T-helper 1 cell treated with Interleukin-12 subunit alpha and Interleukin-12 subunit beta and Interleukin-4 antibody, amounts not matched to agents 30 μg/mL and 1 μg/mL, for 36 hours (primary cell): ENCODE results near the gene PRODH.
"Not testable (repeated sequence)": the region's sequence is repeated elsewhere in the genome, so short reads cannot be mapped to it uniquely, and the experiment has no call there.

ENCODE experiments used
- H3K27ac Mint-ChIP-seq: one replicate; pipeline ENCODE4 v1.8.0; 2021; ENCODE audit warnings: mild to moderate bottlenecking, mixed read lengths
- H3K27me3 Mint-ChIP-seq: one replicate; pipeline ENCODE4 v1.8.0; 2021; ENCODE audit warnings: low read depth, mixed read lengths
- H3K36me3 Mint-ChIP-seq: one replicate; pipeline ENCODE4 v1.8.0; 2021; ENCODE audit warnings: low read depth, mixed read lengths
- H3K4me1 Mint-ChIP-seq: one replicate; pipeline ENCODE4 v1.8.0; 2021; ENCODE audit warnings: low read depth, mixed read lengths
- H3K4me3 Mint-ChIP-seq: one replicate; pipeline ENCODE4 v1.8.0; 2021; ENCODE audit warnings: mild to moderate bottlenecking, moderate library complexity, mixed read lengths
- H3K9me3 Mint-ChIP-seq: one replicate; pipeline ENCODE4 v1.8.0; 2021; ENCODE audit warnings: mixed read lengths

The PRODH gene

DNA sequence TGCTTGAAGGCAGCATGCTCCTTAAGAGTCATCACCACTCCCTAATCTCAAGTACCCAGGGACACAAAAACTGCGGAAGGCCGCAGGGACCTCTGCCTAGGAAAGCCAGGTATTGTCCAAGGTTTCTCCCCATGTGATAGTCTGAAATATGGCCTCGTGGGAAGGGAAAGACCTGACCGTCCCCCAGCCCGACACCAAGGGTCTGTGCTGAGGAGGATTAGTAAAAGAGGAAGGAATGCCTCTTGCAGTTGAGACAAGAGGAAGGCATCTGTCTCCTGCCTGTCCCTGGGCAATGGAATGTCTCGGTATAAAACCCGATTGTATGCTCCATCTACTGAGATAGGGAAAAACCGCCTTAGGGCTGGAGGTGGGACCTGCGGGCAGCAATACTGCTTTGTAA is 11.0 kb upstream of the PRODH start:
- not testable (repeated sequence) for H3K36me3 Mint-ChIP-seq, H3K4me1 Mint-ChIP-seq, H3K4me3 Mint-ChIP-seq, H3K27ac Mint-ChIP-seq, H3K9me3 Mint-ChIP-seq
- H3K27me3 Mint-ChIP-seq = peaks cover 14% of the 10 kb centered on the region

- not testable (repeated sequence) for H3K4me3 Mint-ChIP-seq, H3K9me3 Mint-ChIP-seq, H3K27me3 Mint-ChIP-seq, H3K27ac Mint-ChIP-seq, H3K36me3 Mint-ChIP-seq, H3K4me1 Mint-ChIP-seq
Observed at GRCh38 chr22:18938691-18939090, 2.6 kb upstream of the PRODH start.

DNA sequence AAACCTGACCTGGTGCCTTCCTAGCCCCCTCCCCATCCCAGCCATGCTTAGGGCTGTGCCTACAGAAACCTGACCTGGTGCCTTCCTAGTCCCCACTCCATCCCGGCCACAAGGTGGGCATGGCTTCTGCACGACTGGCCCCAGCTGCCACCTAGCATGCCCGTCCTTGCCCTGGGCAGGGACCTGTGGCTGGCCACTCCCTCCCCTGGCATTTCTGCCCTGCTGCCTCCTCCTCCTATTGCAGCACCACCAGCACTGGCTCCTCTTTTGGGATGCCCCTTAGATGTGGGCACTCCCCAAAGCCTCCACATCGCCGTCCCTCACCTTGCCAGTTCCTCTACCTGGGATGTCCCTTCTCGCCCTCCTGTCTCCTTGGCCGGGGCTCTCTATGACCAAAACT is 1.4 kb downstream of the PRODH start:
- not testable (repeated sequence) for H3K36me3 Mint-ChIP-seq, H3K4me1 Mint-ChIP-seq, H3K9me3 Mint-ChIP-seq, H3K4me3 Mint-ChIP-seq, H3K27ac Mint-ChIP-seq, H3K27me3 Mint-ChIP-seq

DNA sequence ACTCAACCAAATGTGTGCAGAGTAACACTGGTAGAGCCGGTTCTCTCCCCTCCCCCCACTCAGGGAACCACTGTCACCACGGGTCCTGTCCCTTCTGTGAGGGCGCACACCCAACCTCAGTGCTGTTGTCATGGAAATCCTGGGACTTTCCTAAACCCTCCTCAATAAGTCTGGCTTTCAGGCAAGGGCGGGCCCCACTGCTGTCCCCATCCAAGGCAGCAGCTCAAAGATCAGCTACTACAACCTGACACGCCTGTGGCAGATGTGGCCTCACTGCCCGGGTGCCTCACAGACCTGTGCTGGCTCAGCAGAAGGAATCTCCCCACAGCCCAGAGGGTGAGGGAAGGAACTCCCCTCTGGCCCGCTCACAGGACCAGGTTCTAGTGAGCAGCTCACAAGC is 2.2 kb downstream of the PRODH start:
- Mint-ChIP-seq H3K9me3 (no peaks in the 10 kb centered on the region), H3K27me3 (no peaks in the 10 kb centered on the region), H3K4me1 (no peaks in the 10 kb centered on the region), H3K4me3 (no peak overlapping the region), H3K36me3 (no peaks in the 10 kb centered on the region), H3K27ac (no peak overlapping the region)

DNA sequence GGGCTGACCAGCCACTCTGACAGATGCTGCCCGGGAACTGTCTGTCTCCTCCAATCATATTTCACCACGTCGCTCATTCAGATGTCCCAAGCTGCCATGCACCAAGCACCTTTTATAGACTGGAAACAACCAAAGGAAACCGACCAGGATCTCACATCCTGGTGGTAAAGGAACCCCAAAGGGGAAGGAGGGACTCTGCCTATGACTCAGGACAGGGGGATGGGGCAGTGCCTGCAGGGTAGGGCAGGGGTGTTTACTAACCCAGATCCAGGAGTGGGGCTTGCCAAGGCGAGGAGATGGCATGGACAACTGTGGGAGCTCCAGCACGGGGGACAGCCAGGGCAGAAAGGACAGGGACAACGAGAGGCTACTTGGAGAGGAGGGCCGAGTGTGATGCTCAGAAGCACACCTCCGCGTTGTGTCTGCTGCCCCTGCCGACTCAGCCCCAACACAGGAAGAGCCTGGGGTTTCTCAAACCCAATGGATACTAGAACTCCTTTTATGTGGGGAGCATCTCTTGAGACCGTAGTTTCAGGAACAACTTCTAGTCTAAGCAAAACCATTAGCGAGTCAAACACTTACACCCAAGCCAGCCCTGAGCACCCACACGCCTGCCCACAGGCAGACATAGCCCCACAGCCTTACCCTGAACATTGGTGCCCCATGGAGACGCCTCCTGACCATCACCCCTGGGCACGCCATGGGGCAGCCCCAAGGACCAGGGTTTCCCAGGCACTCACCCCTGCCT is 4.0 kb downstream of the PRODH start:
- H3K27me3 Mint-ChIP-seq = no peaks in the 10 kb centered on the region
- H3K9me3 Mint-ChIP-seq = no peaks in the 10 kb centered on the region
- no peak overlapping the region for H3K27ac Mint-ChIP-seq
- no peak overlapping the region for H3K4me3 Mint-ChIP-seq
- no peaks in the 10 kb centered on the region for H3K36me3 Mint-ChIP-seq
- no peaks in the 10 kb centered on the region for H3K4me1 Mint-ChIP-seq

DNA sequence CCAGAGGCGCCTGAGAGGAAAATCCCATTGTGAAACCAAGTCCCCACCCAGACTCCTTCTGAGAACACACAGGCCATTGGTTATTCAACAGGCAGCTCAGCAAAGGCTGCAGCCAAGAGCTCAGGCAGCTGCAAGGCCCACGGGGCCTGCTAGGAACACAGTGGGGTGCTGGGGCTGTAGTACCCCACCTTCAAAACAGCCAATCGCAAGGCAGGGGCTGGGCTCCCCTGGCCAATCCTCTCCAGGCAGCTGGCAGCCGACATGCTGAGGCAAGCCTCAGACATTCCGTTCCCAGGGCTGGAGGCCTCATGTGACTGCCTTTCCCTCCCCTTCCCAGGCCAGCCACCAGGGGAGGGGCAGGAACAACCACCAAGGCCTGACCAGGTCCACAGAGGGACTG is 6.6 kb downstream of the PRODH start:
- no peaks in the 10 kb centered on the region for H3K27me3 Mint-ChIP-seq
- no peaks in the 10 kb centered on the region for H3K9me3 Mint-ChIP-seq
- H3K36me3 Mint-ChIP-seq = no peaks in the 10 kb centered on the region
- H3K27ac Mint-ChIP-seq = no peak overlapping the region
- no peaks in the 10 kb centered on the region for H3K4me1 Mint-ChIP-seq
- no peak overlapping the region for H3K4me3 Mint-ChIP-seq

GRCh38 chr22:18927573-18927972 is 8.5 kb downstream of the PRODH start:
- H3K9me3 Mint-ChIP-seq = no peaks in the 10 kb centered on the region
- no peak overlapping the region for H3K4me3 Mint-ChIP-seq
- H3K27ac Mint-ChIP-seq = no peak overlapping the region
- no peaks in the 10 kb centered on the region for H3K4me1 Mint-ChIP-seq
- no peaks in the 10 kb centered on the region for H3K36me3 Mint-ChIP-seq
- H3K27me3 Mint-ChIP-seq = no peaks in the 10 kb centered on the region

DNA sequence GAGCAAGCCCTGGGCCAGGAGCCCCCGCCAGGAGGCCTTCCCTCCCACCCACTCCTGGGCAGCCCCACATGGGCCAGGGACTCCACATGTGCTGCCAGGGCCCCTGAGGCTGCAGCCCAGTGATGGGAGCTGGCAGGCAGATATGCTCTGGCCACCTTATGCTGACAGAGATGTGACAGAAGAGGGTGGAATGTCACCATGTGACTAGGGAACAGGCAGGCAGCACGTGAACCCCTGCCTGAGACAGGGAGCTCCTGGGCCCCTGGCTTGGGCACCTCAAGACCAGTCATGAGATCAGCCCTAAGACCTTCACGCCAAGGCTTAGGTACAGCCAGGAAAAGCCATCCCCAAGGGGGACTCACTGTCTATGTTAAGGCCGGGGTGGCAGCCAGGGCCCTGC is 9.1 kb downstream of the PRODH start:
- no peak overlapping the region for H3K27ac Mint-ChIP-seq
- H3K9me3 Mint-ChIP-seq = no peaks in the 10 kb centered on the region
- H3K36me3 Mint-ChIP-seq = no peaks in the 10 kb centered on the region
- no peak overlapping the region for H3K4me3 Mint-ChIP-seq
- no peaks in the 10 kb centered on the region for H3K27me3 Mint-ChIP-seq
- no peaks in the 10 kb centered on the region for H3K4me1 Mint-ChIP-seq

DNA sequence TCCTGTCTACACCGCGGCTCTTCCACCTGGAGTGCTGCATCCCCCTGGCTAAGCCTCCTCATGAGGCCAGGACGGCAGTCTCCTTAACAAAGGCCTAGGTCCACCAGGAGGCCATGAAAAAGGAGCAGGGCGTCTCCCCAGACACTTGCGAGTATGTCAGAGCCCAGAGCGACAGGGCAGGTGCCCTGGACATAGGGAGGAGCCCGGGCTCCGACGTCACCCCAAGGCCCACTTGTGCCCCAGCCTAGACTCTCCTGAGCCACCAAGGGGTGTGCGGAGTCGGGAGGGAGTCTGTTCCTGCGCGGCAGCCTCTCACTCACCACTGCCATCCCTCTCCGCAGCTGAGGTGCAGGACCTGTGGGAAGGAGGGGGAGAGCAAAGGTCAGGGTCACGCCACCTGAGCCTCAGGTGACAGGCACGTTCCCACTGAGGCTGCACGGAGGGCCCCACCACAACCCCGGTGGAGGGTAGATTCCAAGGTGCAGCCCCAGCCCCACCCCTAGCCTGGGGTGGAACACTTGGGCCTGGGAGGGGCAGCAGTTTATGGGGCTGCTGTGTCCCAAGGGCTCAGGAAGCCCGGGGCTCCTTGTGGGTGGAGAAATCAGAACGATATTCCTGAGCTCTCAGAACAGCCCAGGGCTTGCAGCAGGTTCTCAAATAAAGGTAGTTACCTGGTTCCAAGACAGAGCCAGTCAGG is 10.6 kb downstream of the PRODH start:
- H3K9me3 Mint-ChIP-seq = no peaks in the 10 kb centered on the region
- H3K4me1 Mint-ChIP-seq = no peaks in the 10 kb centered on the region
- no peaks in the 10 kb centered on the region for H3K27me3 Mint-ChIP-seq
- no peak overlapping the region for H3K4me3 Mint-ChIP-seq
- no peak overlapping the region for H3K27ac Mint-ChIP-seq
- no peaks in the 10 kb centered on the region for H3K36me3 Mint-ChIP-seq

DNA sequence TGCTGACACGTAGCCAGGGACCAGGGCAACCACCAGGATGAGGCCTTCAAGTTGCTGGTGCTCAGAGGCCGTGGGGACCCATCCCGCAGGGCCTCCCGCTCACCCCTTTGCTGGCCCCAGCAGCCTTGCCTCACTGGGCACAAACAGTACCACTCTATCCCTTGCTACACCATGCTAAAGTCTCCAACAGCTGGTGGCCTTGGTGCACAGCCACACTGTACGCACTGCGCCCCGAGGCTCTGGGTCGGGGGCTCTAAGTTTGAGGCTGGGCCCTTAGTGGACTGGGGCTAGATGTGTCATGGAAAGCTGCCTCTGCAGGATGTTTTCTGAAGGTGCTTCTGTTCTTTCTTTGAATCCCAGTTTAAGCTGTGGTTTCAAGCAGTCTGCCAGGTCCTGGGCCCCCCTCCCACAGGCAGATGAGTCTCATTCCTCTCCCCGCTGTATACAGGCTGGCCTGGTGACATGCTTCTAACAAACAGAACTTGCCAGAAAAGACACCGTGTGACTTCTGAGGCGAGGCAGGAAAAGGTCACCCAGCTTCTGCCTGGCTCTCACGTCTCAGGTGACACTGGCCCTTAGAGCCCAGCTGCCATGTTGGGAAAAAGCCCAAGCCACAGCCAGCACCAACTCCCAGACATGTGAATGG is 15.7 kb downstream of the PRODH start:
- not testable (repeated sequence) for H3K4me3 Mint-ChIP-seq, H3K27ac Mint-ChIP-seq, H3K9me3 Mint-ChIP-seq, H3K36me3 Mint-ChIP-seq, H3K4me1 Mint-ChIP-seq, H3K27me3 Mint-ChIP-seq

DNA sequence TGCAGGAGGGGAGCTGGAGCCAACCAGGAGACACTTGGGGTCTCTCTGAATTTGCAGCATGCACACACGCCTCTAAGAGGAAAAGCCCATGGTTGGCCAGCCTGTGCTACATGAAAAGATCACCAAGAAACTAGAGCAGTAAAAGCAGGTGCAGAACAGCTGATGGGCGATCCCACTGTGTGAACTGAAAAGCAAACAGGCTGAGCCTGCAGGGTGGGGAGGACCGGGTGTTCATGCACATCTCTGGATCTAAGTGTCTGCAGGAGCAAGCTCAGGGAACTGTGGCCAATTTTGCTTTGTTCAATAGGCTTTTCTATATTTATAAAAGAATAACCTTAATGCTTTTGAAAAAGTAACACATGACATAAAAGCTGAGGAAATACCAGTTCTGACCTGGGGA is 18.3 kb downstream of the PRODH start:
- H3K27ac Mint-ChIP-seq, H3K9me3 Mint-ChIP-seq, H3K4me1 Mint-ChIP-seq, H3K36me3 Mint-ChIP-seq, H3K4me3 Mint-ChIP-seq, H3K27me3 Mint-ChIP-seq: not testable (repeated sequence)

GRCh38 chr22:18915550-18915949 is 20.5 kb downstream of the PRODH start:
- not testable (repeated sequence) for H3K27me3 Mint-ChIP-seq, H3K4me3 Mint-ChIP-seq, H3K4me1 Mint-ChIP-seq, H3K36me3 Mint-ChIP-seq, H3K27ac Mint-ChIP-seq, H3K9me3 Mint-ChIP-seq

GRCh38 chr22:18914558-18914957 is 21.5 kb downstream of the PRODH start:
- not testable (repeated sequence) for H3K36me3 Mint-ChIP-seq, H3K9me3 Mint-ChIP-seq, H3K4me1 Mint-ChIP-seq, H3K27me3 Mint-ChIP-seq, H3K27ac Mint-ChIP-seq, H3K4me3 Mint-ChIP-seq

- not testable (repeated sequence) for H3K4me3 Mint-ChIP-seq
Observed at GRCh38 chr22:18912264-18912946, 23.7 kb downstream of the PRODH start.

GRCh38 chr22:18911535-18911934 is 24.6 kb downstream of the PRODH start:
- H3K9me3 Mint-ChIP-seq, H3K4me1 Mint-ChIP-seq, H3K36me3 Mint-ChIP-seq, H3K27ac Mint-ChIP-seq, H3K27me3 Mint-ChIP-seq, H3K4me3 Mint-ChIP-seq: not testable (repeated sequence)

More at GRCh38 chr22:18912264-18912946, 23.7 kb downstream of the PRODH start:
- not testable (repeated sequence) for H3K36me3 Mint-ChIP-seq, H3K27ac Mint-ChIP-seq, H3K27me3 Mint-ChIP-seq, H3K4me1 Mint-ChIP-seq, H3K9me3 Mint-ChIP-seq
